ENCODE results near the gene PLET1.

GRCh38 chr11:112273066-112273465, 12.4 kb upstream of the PLET1 start:
- TF ChIP-seq CTCF (conservative IDR thresholded peaks at IDR 0.05; ENCODE audit: low read length) (no peak), EZH2phosphoT487 (IDR thresholded peaks at IDR 0.05; ENCODE audit: borderline replicate concordance, low read depth, low read length) (no peak)
